ENCODE results near the gene SIK3.

DNA sequence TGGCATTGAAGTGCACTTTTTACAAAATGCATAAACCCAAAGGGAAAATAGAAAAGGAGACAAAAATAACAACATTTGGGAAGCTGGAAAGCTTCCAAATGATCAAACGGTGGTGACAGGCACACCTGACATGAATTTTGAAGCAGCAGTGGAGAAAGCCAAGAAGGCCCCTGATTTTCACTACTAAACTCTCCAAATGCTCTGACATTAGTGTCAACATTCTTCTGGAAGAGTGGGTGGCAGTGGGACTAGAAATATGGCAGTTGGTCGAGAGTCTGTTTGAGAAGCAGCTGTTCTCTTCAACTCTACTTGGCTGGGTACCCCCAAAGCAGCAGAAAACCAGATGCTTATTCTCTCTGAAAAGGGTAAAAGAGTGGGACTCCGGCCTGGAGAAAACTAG lies 294.2 kb downstream of the SIK3 start:
- TF ChIP-seq, protein P1, sequence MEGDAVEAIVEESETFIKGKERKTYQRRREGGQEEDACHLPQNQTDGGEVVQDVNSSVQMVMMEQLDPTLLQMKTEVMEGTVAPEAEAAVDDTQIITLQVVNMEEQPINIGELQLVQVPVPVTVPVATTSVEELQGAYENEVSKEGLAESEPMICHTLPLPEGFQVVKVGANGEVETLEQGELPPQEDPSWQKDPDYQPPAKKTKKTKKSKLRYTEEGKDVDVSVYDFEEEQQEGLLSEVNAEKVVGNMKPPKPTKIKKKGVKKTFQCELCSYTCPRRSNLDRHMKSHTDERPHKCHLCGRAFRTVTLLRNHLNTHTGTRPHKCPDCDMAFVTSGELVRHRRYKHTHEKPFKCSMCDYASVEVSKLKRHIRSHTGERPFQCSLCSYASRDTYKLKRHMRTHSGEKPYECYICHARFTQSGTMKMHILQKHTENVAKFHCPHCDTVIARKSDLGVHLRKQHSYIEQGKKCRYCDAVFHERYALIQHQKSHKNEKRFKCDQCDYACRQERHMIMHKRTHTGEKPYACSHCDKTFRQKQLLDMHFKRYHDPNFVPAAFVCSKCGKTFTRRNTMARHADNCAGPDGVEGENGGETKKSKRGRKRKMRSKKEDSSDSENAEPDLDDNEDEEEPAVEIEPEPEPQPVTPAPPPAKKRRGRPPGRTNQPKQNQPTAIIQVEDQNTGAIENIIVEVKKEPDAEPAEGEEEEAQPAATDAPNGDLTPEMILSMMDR (IDR thresholded peaks at IDR 0.05) = no peak
- TF ChIP-seq POLR2A (IDR thresholded peaks at IDR 0.05) = no peak

Measured in heart left ventricle (tissue), 13 donors.